H9 (cell line): ENCODE data around the gene PRDX4. TPM values are rescaled to one million over a fixed set of nuclear protein-coding genes. Genes with fewer than 3 reads are reported as not detected.

Experiments
- DNase-seq: peaks from one replicate; pipeline ENCODE4 v3.0.0-alpha.2; 2017
- H2AFZ ChIP-seq: one replicate; pipeline ENCODE4 v1.6.1; 2013; ENCODE audit warnings: mild to moderate bottlenecking, low read length, control low read depth, moderate library complexity
- H2AK5ac ChIP-seq: 2 replicates; pipeline ENCODE4 v1.6.1; 2013; ENCODE audit warnings: low read length, control low read depth, mixed read lengths; ENCODE audit not compliant: insufficient read length
- H2BK120ac ChIP-seq: one replicate; pipeline ENCODE4 v1.6.1; 2013; ENCODE audit warnings: low read depth, mild to moderate bottlenecking, low read length, control low read depth, inconsistent platforms; ENCODE audit not compliant: poor library complexity, severe bottlenecking
- H2BK12ac ChIP-seq: 2 replicates; pipeline ENCODE4 v1.6.1; 2013; ENCODE audit warnings: low read length, control low read depth, mixed read lengths, low read depth; ENCODE audit not compliant: insufficient read length
- H2BK15ac ChIP-seq: 2 replicates; pipeline ENCODE4 v1.6.1; 2013; ENCODE audit warnings: low read depth, low read length, control low read depth
- H2BK20ac ChIP-seq: one replicate; pipeline ENCODE4 v1.6.1; 2013; ENCODE audit warnings: low read depth, mild to moderate bottlenecking, low read length, control low read depth, inconsistent platforms; ENCODE audit not compliant: poor library complexity, severe bottlenecking
- H2BK5ac ChIP-seq: 2 replicates; pipeline ENCODE4 v1.6.1; 2013; ENCODE audit warnings: low read length, control low read depth, mixed read lengths; ENCODE audit not compliant: insufficient read length
- H3K14ac ChIP-seq: 2 replicates; pipeline ENCODE4 v1.6.1; 2013; ENCODE audit warnings: low read length, control low read depth; ENCODE audit not compliant: insufficient read depth
- H3K18ac ChIP-seq: 2 replicates; pipeline ENCODE4 v1.6.1; 2013; ENCODE audit warnings: low read depth, mild to moderate bottlenecking, mixed read lengths, low read length, control low read depth; ENCODE audit not compliant: insufficient read length
- H3K23ac ChIP-seq: 2 replicates; pipeline ENCODE4 v1.6.1; 2013; ENCODE audit warnings: low read length, control low read depth, mixed read lengths, low read depth; ENCODE audit not compliant: insufficient read length
- H3K23me2 ChIP-seq: 2 replicates; pipeline ENCODE4 v1.6.1; 2013; ENCODE audit warnings: low read depth, mild to moderate bottlenecking, mixed read lengths, low read length, control low read depth; ENCODE audit not compliant: insufficient read length, poor library complexity, severe bottlenecking
- H3K27ac ChIP-seq: 2 replicates; pipeline ENCODE4 v1.5.1; 2013; ENCODE audit warnings: low read length, control low read depth, mixed read lengths, low read depth; ENCODE audit not compliant: insufficient read length
- H3K27me3 ChIP-seq: 2 replicates; pipeline ENCODE4 v1.6.1; 2013; ENCODE audit warnings: low read length, control low read depth, inconsistent platforms; ENCODE audit not compliant: insufficient read depth
- H3K4ac ChIP-seq: 2 replicates; pipeline ENCODE4 v1.6.1; 2013; ENCODE audit warnings: low read depth, mild to moderate bottlenecking, control low read depth, inconsistent platforms, low read length, moderate library complexity
- H3K4me1 ChIP-seq: 2 replicates; pipeline ENCODE4 v1.6.1; 2013; ENCODE audit warnings: low read length, control low read depth, inconsistent platforms; ENCODE audit not compliant: insufficient read depth
- H3K4me2 ChIP-seq: 2 replicates; pipeline ENCODE4 v1.6.1; 2013; ENCODE audit warnings: low read length, control low read depth, mixed read lengths; ENCODE audit not compliant: insufficient read length, insufficient read depth
- H3K56ac ChIP-seq: 2 replicates; pipeline ENCODE4 v1.6.1; 2013; ENCODE audit warnings: low read depth, mild to moderate bottlenecking, mixed read lengths, low read length, control low read depth; ENCODE audit not compliant: insufficient read length
- H3K79me1 ChIP-seq: 2 replicates; pipeline ENCODE4 v1.6.1; 2013; ENCODE audit warnings: low read depth, mild to moderate bottlenecking, moderate library complexity, low read length, control low read depth, inconsistent platforms; ENCODE audit not compliant: insufficient read depth, poor library complexity, severe bottlenecking
- H3K79me2 ChIP-seq: 2 replicates; pipeline ENCODE4 v1.6.1; 2013; ENCODE audit warnings: low read length, control low read depth, inconsistent platforms; ENCODE audit not compliant: insufficient read depth
- H3K9ac ChIP-seq: 2 replicates; pipeline ENCODE4 v1.6.1; 2013; ENCODE audit warnings: low read length, control low read depth, mixed read lengths; ENCODE audit not compliant: insufficient read length; ENCODE audit errors: extremely low read depth
- H3K9me3 ChIP-seq: one replicate; pipeline ENCODE4 v1.6.1; 2013; ENCODE audit warnings: low read depth, low read length, inconsistent platforms; ENCODE audit not compliant: control insufficient read depth
- H3T11ph ChIP-seq: one replicate; pipeline ENCODE4 v1.6.1; 2013; ENCODE audit warnings: mild to moderate bottlenecking, low read length, control low read depth, inconsistent platforms
- H4K20me1 ChIP-seq: one replicate; pipeline ENCODE4 v1.6.1; 2013; ENCODE audit not compliant: control insufficient read depth, insufficient read length, insufficient read depth
- H4K5ac ChIP-seq: 2 replicates; pipeline ENCODE4 v1.6.1; 2013; ENCODE audit warnings: low read depth, mild to moderate bottlenecking, mixed read lengths, low read length, control low read depth; ENCODE audit not compliant: insufficient read length
- H4K8ac ChIP-seq: replicated peaks from 2 replicates; pipeline ENCODE4 v1.6.1; 2013; ENCODE audit warnings: low read length, control low read depth, mixed read lengths, low read depth; ENCODE audit not compliant: insufficient read length
- H4K91ac ChIP-seq: 2 replicates; pipeline ENCODE4 v1.6.1; 2013; ENCODE audit warnings: low read depth, mild to moderate bottlenecking, moderate library complexity, mixed read lengths, low read length, control low read depth; ENCODE audit not compliant: insufficient read length
- H3K27ac Mint-ChIP-seq, 3 experiments: 2 replicates in 2 of 3; 3 replicates in 1 of 3; pipeline ENCODE4 v1.8.0; 2020 to 2021; ENCODE audit warnings: mixed read lengths in 3 of 3, mild to moderate bottlenecking in 1 of 3, moderate library complexity in 1 of 3
- H3K27me3 Mint-ChIP-seq: 2 replicates; pipeline ENCODE4 v1.8.0; 2021; ENCODE audit warnings: low read depth, mild to moderate bottlenecking, moderate library complexity, mixed read lengths
- H3K36me3 Mint-ChIP-seq, 3 experiments: 2 replicates in 2 of 3; 3 replicates in 1 of 3; pipeline ENCODE4 v1.8.0; 2020 to 2021; ENCODE audit warnings: low read depth in 3 of 3, mixed read lengths in 3 of 3; ENCODE audit not compliant: insufficient read depth in 1 of 3
- H3K4me1 Mint-ChIP-seq, 2 experiments: 2 replicates each; pipeline ENCODE4 v1.8.0; 2020; ENCODE audit warnings: mixed read lengths in 2 of 2
- H3K4me3 Mint-ChIP-seq, 2 experiments: 2 replicates in 1 of 2; 3 replicates in 1 of 2; pipeline ENCODE4 v1.8.0; 2020 to 2021; ENCODE audit warnings: mild to moderate bottlenecking in 2 of 2, mixed read lengths in 2 of 2, moderate library complexity in 1 of 2
- H3K9me3 Mint-ChIP-seq, 2 experiments: 2 replicates in 1 of 2; 3 replicates in 1 of 2; pipeline ENCODE4 v1.8.0; 2020; ENCODE audit warnings: mild to moderate bottlenecking in 2 of 2, mixed read lengths in 2 of 2, moderate library complexity in 1 of 2
- WGBS: extraction: QIAGEN DNeasy Blood & Tissue Kit; methylation state at CpG from one replicate; pipeline ENCODE4 v1.1.7; 2013; ENCODE audit warnings: missing lambda C conversion rate, low lambda C conversion rate, mixed read lengths; ENCODE audit not compliant: insufficient read length; ENCODE audit errors: extremely low coverage; 5-methylcytosine and 5-hydroxymethylcytosine counted together
- total RNA-seq: library from RNA; stranded (reverse); gene quantifications from 2 replicates; pipeline ENCODE4 v1.2.1, GENCODE V29; 2021
- TF ChIP-seq, protein P1 (sequence below): fragments of 200-600 bp; sonication (generic); conservative IDR thresholded peaks from 3 replicates; pipeline ENCODE4 v1.8.0; 2021; ENCODE audit warnings: antibody characterized with exemption, mild to moderate bottlenecking

The PRDX4 gene
- total RNA-seq, 1 experiment from 2014 or later: 256 TPM

DNA sequence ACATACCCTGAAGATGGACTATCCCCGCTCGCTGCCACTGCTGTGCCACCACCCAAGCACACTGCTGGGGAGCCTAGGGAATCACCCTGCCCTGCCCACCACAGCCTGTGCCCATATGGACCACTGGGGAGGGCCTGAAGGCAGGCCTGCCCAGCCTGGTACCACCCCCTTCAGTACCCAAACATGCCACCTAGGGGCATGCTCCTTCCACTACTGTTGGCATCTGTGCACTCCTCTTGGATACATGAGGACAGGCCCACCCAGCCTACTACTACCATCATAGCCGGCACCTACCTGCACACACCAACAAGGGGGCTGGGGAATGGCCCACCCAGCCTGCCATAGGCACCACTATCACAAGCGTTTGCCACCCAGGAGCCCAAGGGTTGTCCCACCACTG lies 30.1 kb upstream of the PRDX4 start:
- Histone ChIP-seq H3K23me2 (no peaks in the 10 kb centered on the region), H4K91ac (no peak overlapping the region), H3K4me2 (no peak overlapping the region), H2AFZ (no peak overlapping the region), H2BK15ac (no peak overlapping the region), H3K27me3 (no peaks in the 10 kb centered on the region), H3K4me1 (no peaks in the 10 kb centered on the region), H2BK120ac (no peak overlapping the region), H2BK12ac (no peak overlapping the region), H3T11ph (no peak overlapping the region), H3K27ac (no peak overlapping the region), H3K9me3 (no peaks in the 10 kb centered on the region), H3K4ac (no peak overlapping the region), H4K8ac (no peak overlapping the region), H3K79me1 (no peaks in the 10 kb centered on the region), H2BK20ac (no peak overlapping the region), H4K5ac (no peak overlapping the region), H3K18ac (no peak overlapping the region), H3K23ac (no peak overlapping the region), H2BK5ac (no peak overlapping the region), H3K9ac (no peak overlapping the region), H3K56ac (no peak overlapping the region), H3K14ac (no peak overlapping the region), H3K79me2 (peaks cover 2% of the 10 kb centered on the region; the same call in 1 of the 2 replicates), H4K20me1 (no peaks in the 10 kb centered on the region), H2AK5ac (no peak overlapping the region)
- no CpG with 5 or more reads among the region's 4 CpGs for WGBS
- Mint-ChIP-seq H3K27ac (peak overlapping the region in 1 of 3 experiments; percentile 73; a peak in 1 of 7 replicates), H3K4me1 (peaks cover 0 to 6% of the 10 kb centered on the region in 2 experiments; a peak in 3 of 4 replicates), H3K36me3 (peaks cover 2 to 16% (median 11%) of the 10 kb centered on the region in 3 experiments; a peak in 6 of 7 replicates), H3K9me3 (peaks cover 18 to 20% of the 10 kb centered on the region in 2 experiments), H3K4me3 (no peak overlapping the region), H3K27me3 (no peaks in the 10 kb centered on the region)
- no peak for DNase-seq
- TF ChIP-seq, protein P1, sequence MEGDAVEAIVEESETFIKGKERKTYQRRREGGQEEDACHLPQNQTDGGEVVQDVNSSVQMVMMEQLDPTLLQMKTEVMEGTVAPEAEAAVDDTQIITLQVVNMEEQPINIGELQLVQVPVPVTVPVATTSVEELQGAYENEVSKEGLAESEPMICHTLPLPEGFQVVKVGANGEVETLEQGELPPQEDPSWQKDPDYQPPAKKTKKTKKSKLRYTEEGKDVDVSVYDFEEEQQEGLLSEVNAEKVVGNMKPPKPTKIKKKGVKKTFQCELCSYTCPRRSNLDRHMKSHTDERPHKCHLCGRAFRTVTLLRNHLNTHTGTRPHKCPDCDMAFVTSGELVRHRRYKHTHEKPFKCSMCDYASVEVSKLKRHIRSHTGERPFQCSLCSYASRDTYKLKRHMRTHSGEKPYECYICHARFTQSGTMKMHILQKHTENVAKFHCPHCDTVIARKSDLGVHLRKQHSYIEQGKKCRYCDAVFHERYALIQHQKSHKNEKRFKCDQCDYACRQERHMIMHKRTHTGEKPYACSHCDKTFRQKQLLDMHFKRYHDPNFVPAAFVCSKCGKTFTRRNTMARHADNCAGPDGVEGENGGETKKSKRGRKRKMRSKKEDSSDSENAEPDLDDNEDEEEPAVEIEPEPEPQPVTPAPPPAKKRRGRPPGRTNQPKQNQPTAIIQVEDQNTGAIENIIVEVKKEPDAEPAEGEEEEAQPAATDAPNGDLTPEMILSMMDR: no peak
